HCT116 (cell line): ENCODE measurements around the gene CCDC201. TPM values are rescaled to one million over a fixed set of nuclear protein-coding genes. Genes with fewer than 3 reads are reported as not detected.

Experiments
- ATAC-seq: fragments of 200-7000 bp; cut with Tn5 transposase; 2 replicates; pipeline ENCODE4 v1.9.1; 2020; ENCODE audit warnings: mild to moderate bottlenecking, moderate library complexity
- BruUV-seq: library from RNA; stranded (reverse); fragments of 400-500 nt; replicated peaks from 2 replicates; lab custom pipeline; 2021; lab: Mats Ljungman, UMichigan
- CTCF ChIA-PET: fragments of 300-600 bp; sonication (Branson Sonifier 250); formaldehyde crosslinking; loops from one replicate; lab custom pipeline; 2021; ENCODE audit warnings: antibody characterized with exemption; lab: Charles Lee
- POLR2A ChIA-PET: fragments of 300-600, 350-600 bp; sonication (Branson Sonifier 250); formaldehyde crosslinking; loops from one replicate; lab custom pipeline; 2021; ENCODE audit warnings: antibody characterized with exemption; lab: Charles Lee
- RAD21 ChIA-PET, 2 experiments: fragments of 300-600 bp; sonication (Branson Sonifier 250); formaldehyde crosslinking; loops; one replicate each; lab custom pipeline; 2023; ENCODE audit warnings: low total read pairs in 2 of 2; ENCODE audit not compliant: uncharacterized antibody in 2 of 2, unreplicated experiment in 2 of 2, low non-redundant PET in 1 of 2; lab: Charles Lee
- DNase-seq: peaks from one replicate; pipeline ENCODE4 v3.0.0-alpha.2; 2010; ENCODE audit warnings: low read depth, low spot score
- H2AFZ ChIP-seq: fragments of 200-600 bp; shearing (Covaris generic), sonication (generic); 2 replicates; pipeline ENCODE4 v1.6.1; 2017; ENCODE audit warnings: low read depth, mixed run types, mixed read lengths, antibody characterized with exemption, low read length; ENCODE audit not compliant: poor library complexity, severe bottlenecking
- H3K27ac ChIP-seq: 2 replicates; pipeline ENCODE4 v1.5.1; 2012; ENCODE audit warnings: low read depth, low read length
- H3K27me3 ChIP-seq: fragments of 200-600 bp; sonication (generic); 2 replicates; pipeline ENCODE4 v1.6.1; 2016; ENCODE audit warnings: mixed run types, low read length, mixed read lengths; ENCODE audit not compliant: insufficient read depth
- H3K36me3 ChIP-seq, 2 experiments: fragments of 200-500 bp in 1 of 2; fragments of 200-600 bp in 1 of 2; sonication (Bioruptor generic) in 1 of 2; sonication (generic) in 1 of 2; 2 replicates each; pipeline versions ENCODE4 v1.5.1 to v1.6.1; 2014 to 2016; ENCODE audit warnings: low read length in 2 of 2, inconsistent platforms in 1 of 2, mixed read lengths in 1 of 2, mixed run types in 1 of 2; ENCODE audit not compliant: insufficient read depth in 2 of 2, control insufficient read depth in 1 of 2
- H3K4me1 ChIP-seq, 2 experiments: fragments of 200-600 bp in 1 of 2; sonication (generic) in 1 of 2; 2 replicates each; pipeline versions ENCODE4 v1.5.1 to v1.6.1; 2012 to 2017; ENCODE audit warnings: low read length in 2 of 2, inconsistent platforms in 1 of 2, mild to moderate bottlenecking in 1 of 2, mixed read lengths in 1 of 2, mixed run types in 1 of 2, moderate library complexity in 1 of 2; ENCODE audit not compliant: insufficient read depth in 2 of 2, control insufficient read depth in 1 of 2
- H3K4me2 ChIP-seq: fragments of 200-600 bp; sonication (generic); 2 replicates; pipeline ENCODE4 v1.6.1; 2017; ENCODE audit warnings: mixed run types, low read length, mixed read lengths
- H3K4me3 ChIP-seq, 2 experiments: fragments of 200-600 bp in 1 of 2; sonication (generic) in 1 of 2; replicated peaks in 1 of 2; 2 replicates each; pipeline ENCODE4 v1.5.1; 2011 to 2016; ENCODE audit warnings: low read length in 2 of 2, control low read depth in 1 of 2, low read depth in 1 of 2, mild to moderate bottlenecking in 1 of 2, mixed read lengths in 1 of 2, mixed run types in 1 of 2
- H3K79me2 ChIP-seq: fragments of 200-600 bp; sonication (generic); 2 replicates; pipeline ENCODE4 v1.6.1; 2017; ENCODE audit warnings: mild to moderate bottlenecking, mixed run types, low read length, moderate library complexity, mixed read lengths; ENCODE audit not compliant: insufficient read depth
- H3K9ac ChIP-seq: fragments of 200-600 bp; sonication (generic); 2 replicates; pipeline ENCODE4 v1.6.1; 2016; ENCODE audit warnings: low read length, mixed read lengths
- H3K9me2 ChIP-seq: fragments of 200-600 bp; sonication (generic), shearing (Covaris generic); 2 replicates; pipeline ENCODE4 v1.6.1; 2017; ENCODE audit warnings: mixed run types, mild to moderate bottlenecking, moderate library complexity; ENCODE audit not compliant: insufficient read depth
- H3K9me3 ChIP-seq, 2 experiments: fragments of 200-500 bp in 1 of 2; fragments of 200-600 bp in 1 of 2; sonication (Bioruptor generic) in 1 of 2; sonication (generic) in 1 of 2; 2 replicates each; pipeline ENCODE4 v1.6.1; 2014 to 2017; ENCODE audit warnings: low read length in 2 of 2, mixed read lengths in 2 of 2, inconsistent platforms in 1 of 2, low read depth in 1 of 2, mild to moderate bottlenecking in 1 of 2, mixed run types in 1 of 2, moderate library complexity in 1 of 2; ENCODE audit not compliant: control insufficient read depth in 1 of 2, insufficient read depth in 1 of 2
- H4K20me1 ChIP-seq: fragments of 200-600 bp; sonication (generic), shearing (Covaris generic); 2 replicates; pipeline ENCODE4 v1.6.1; 2017; ENCODE audit warnings: mixed run types, mild to moderate bottlenecking, moderate library complexity; ENCODE audit not compliant: insufficient read depth
- CEBPB ChIP-seq: IDR thresholded peaks from 2 replicates; pipeline ENCODE4 v1.6.1; 2012; ENCODE audit warnings: low read depth
- ELF1 ChIP-seq: IDR thresholded peaks from 2 replicates; pipeline ENCODE4 v1.6.1; 2012; ENCODE audit warnings: low read depth, borderline replicate concordance
- EZH2 ChIP-seq: fragments of 200-600 bp; sonication (generic); IDR thresholded peaks from 2 replicates; pipeline ENCODE4 v1.6.1; 2017; ENCODE audit warnings: antibody characterized with exemption, mixed run types
- POLR2A ChIP-seq: IDR thresholded peaks from 2 replicates; pipeline ENCODE4 v1.7.0; 2011; ENCODE audit warnings: borderline replicate concordance; ENCODE audit not compliant: insufficient read depth, insufficient read length; ENCODE audit errors: extremely low read depth
- POLR2AphosphoS5 ChIP-seq: IDR thresholded peaks from 2 replicates; pipeline ENCODE4 v1.6.1; 2011; ENCODE audit warnings: mild to moderate bottlenecking, low read depth, low read length, moderate library complexity
- RAD21 ChIP-seq: IDR thresholded peaks from 2 replicates; pipeline ENCODE4 v1.6.1; 2012; ENCODE audit warnings: low read depth, mild to moderate bottlenecking
- SIN3A ChIP-seq: IDR thresholded peaks from 2 replicates; pipeline ENCODE4 v1.6.1; 2012; ENCODE audit warnings: low read depth
- SP1 ChIP-seq: IDR thresholded peaks from 2 replicates; pipeline ENCODE4 v1.6.1; 2012; ENCODE audit warnings: low read depth
- TCF7L2 ChIP-seq: IDR thresholded peaks from 2 replicates; pipeline ENCODE4 v1.7.0; 2011; ENCODE audit warnings: borderline replicate concordance, inconsistent platforms; ENCODE audit not compliant: insufficient read depth, insufficient read length; ENCODE audit errors: extremely low read depth
- YY1 ChIP-seq: IDR thresholded peaks from 2 replicates; pipeline ENCODE4 v1.6.1; 2011; ENCODE audit warnings: low read length, low read depth, moderate library complexity, mild to moderate bottlenecking; ENCODE audit not compliant: insufficient replicate concordance; ENCODE audit errors: extremely low read depth
- ZFX ChIP-seq: fragments of 450-650 bp; IDR thresholded peaks from 2 replicates; pipeline ENCODE4 v1.6.1; 2017
- ZNF274 ChIP-seq: fragments of 200-500 bp; sonication (Bioruptor generic); IDR thresholded peaks from 2 replicates; pipeline ENCODE4 v1.6.1; 2014; ENCODE audit warnings: mild to moderate bottlenecking, low read depth, low read length, inconsistent platforms
- intact Hi-C: fragments of 100-400 bp; cut with micrococcal nuclease; formaldehyde crosslinking; loops from 2 replicates; pipeline ENCODE4 v1.10.0; 2022
- total RNA-seq: library from RNA; stranded (reverse); gene quantifications from one replicate; pipeline ENCODE4 v1.2.1, GENCODE V29; 2021; ENCODE audit not compliant: unreplicated experiment
- TF ChIP-seq, protein P1 (sequence below): IDR thresholded peaks from 2 replicates; pipeline ENCODE4 v1.6.1; 2011; ENCODE audit warnings: mild to moderate bottlenecking, low read length, moderate library complexity; ENCODE audit not compliant: insufficient replicate concordance; ENCODE audit errors: extremely low read depth
- TF ChIP-seq, protein P2 (sequence below): IDR thresholded peaks from 2 replicates; pipeline ENCODE4 v1.6.1; 2012; ENCODE audit warnings: low read depth
- TF ChIP-seq, protein P3 (sequence below): IDR thresholded peaks from 2 replicates; pipeline ENCODE4 v1.6.1; 2012
- TF ChIP-seq, protein P4 (sequence below): IDR thresholded peaks from 2 replicates; pipeline ENCODE4 v1.6.1; 2012
- TF ChIP-seq, protein P5 (sequence below), 3 experiments: fragments of 200-600 bp in 1 of 3; sonication (generic) in 1 of 3; IDR thresholded peaks in 2 of 3; conservative IDR thresholded peaks in 1 of 3; 2 replicates each; pipeline ENCODE4 v1.5.1; 2012 to 2017; ENCODE audit warnings: low read depth in 2 of 3, low read length in 2 of 3, antibody characterized with exemption in 1 of 3, borderline replicate concordance in 1 of 3, control low read depth in 1 of 3, mild to moderate bottlenecking in 1 of 3, mixed read lengths in 1 of 3, mixed run types in 1 of 3, moderate library complexity in 1 of 3; ENCODE audit not compliant: insufficient read depth in 1 of 3

The CCDC201 gene
- total RNA-seq, 1 experiment from 2014 or later, result not detected

DNA sequence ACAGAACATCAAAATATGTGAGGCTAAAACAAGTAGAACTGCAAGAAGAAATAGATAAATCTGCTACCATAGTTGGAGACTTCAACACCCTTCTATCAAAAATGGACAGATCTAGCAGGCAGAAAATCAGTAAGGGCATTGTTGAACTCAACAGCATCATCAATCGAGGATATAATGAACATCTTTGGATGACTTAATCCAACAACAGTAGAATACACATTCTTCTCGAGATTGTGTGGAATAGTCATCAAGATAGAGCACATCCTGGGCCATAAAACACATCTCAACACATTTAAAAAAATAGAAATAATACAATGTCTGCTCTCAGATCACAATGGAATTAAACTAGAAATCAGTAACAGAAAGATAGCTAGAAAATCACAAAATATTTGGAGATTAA, 25.3 kb upstream of the CCDC201 start:
- POLR2A ChIA-PET, result no interaction called here
- Histone ChIP-seq H3K27me3 (no peaks in the 10 kb centered on the region), H3K4me3 (no peak overlapping the region), H2AFZ (no peak overlapping the region), H3K79me2 (no peaks in the 10 kb centered on the region), H3K9me3 (no peaks in the 10 kb centered on the region), H3K27ac (no peak overlapping the region), H3K4me2 (no peak overlapping the region), H3K4me1 (no peaks in the 10 kb centered on the region), H4K20me1 (no peaks in the 10 kb centered on the region), H3K9ac (no peak overlapping the region), H3K9me2 (no peaks in the 10 kb centered on the region), H3K36me3 (no peaks in the 10 kb centered on the region)
- CTCF ChIA-PET, result interaction anchor here (1.8 kb wide), 1 partner anchor 1203 kb away, joined by 3 read pairs; no protein-coding TSS in a partner anchor
- ATAC-seq (no peak), DNase-seq (no peak)
- TF ChIP-seq, protein P1, sequence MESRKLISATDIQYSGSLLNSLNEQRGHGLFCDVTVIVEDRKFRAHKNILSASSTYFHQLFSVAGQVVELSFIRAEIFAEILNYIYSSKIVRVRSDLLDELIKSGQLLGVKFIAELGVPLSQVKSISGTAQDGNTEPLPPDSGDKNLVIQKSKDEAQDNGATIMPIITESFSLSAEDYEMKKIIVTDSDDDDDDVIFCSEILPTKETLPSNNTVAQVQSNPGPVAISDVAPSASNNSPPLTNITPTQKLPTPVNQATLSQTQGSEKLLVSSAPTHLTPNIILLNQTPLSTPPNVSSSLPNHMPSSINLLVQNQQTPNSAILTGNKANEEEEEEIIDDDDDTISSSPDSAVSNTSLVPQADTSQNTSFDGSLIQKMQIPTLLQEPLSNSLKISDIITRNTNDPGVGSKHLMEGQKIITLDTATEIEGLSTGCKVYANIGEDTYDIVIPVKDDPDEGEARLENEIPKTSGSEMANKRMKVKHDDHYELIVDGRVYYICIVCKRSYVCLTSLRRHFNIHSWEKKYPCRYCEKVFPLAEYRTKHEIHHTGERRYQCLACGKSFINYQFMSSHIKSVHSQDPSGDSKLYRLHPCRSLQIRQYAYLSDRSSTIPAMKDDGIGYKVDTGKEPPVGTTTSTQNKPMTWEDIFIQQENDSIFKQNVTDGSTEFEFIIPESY, result no peak
- TF ChIP-seq, protein P2, sequence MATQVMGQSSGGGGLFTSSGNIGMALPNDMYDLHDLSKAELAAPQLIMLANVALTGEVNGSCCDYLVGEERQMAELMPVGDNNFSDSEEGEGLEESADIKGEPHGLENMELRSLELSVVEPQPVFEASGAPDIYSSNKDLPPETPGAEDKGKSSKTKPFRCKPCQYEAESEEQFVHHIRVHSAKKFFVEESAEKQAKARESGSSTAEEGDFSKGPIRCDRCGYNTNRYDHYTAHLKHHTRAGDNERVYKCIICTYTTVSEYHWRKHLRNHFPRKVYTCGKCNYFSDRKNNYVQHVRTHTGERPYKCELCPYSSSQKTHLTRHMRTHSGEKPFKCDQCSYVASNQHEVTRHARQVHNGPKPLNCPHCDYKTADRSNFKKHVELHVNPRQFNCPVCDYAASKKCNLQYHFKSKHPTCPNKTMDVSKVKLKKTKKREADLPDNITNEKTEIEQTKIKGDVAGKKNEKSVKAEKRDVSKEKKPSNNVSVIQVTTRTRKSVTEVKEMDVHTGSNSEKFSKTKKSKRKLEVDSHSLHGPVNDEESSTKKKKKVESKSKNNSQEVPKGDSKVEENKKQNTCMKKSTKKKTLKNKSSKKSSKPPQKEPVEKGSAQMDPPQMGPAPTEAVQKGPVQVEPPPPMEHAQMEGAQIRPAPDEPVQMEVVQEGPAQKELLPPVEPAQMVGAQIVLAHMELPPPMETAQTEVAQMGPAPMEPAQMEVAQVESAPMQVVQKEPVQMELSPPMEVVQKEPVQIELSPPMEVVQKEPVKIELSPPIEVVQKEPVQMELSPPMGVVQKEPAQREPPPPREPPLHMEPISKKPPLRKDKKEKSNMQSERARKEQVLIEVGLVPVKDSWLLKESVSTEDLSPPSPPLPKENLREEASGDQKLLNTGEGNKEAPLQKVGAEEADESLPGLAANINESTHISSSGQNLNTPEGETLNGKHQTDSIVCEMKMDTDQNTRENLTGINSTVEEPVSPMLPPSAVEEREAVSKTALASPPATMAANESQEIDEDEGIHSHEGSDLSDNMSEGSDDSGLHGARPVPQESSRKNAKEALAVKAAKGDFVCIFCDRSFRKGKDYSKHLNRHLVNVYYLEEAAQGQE, result no peak
- TF ChIP-seq, protein P3, sequence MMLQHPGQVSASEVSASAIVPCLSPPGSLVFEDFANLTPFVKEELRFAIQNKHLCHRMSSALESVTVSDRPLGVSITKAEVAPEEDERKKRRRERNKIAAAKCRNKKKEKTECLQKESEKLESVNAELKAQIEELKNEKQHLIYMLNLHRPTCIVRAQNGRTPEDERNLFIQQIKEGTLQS, result no peak
- TF ChIP-seq TCF7L2 (no peak), EZH2 (no peak), CEBPB (no peak), RAD21 (no peak), SIN3A (no peak), ELF1 (no peak), SP1 (no peak), ZNF274 (no peak), YY1 (no peak), POLR2A (no peak), ZFX (no peak), POLR2AphosphoS5 (no peak)
- TF ChIP-seq, protein P4, sequence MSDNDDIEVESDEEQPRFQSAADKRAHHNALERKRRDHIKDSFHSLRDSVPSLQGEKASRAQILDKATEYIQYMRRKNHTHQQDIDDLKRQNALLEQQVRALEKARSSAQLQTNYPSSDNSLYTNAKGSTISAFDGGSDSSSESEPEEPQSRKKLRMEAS, result no peak
- TF ChIP-seq, protein P5, sequence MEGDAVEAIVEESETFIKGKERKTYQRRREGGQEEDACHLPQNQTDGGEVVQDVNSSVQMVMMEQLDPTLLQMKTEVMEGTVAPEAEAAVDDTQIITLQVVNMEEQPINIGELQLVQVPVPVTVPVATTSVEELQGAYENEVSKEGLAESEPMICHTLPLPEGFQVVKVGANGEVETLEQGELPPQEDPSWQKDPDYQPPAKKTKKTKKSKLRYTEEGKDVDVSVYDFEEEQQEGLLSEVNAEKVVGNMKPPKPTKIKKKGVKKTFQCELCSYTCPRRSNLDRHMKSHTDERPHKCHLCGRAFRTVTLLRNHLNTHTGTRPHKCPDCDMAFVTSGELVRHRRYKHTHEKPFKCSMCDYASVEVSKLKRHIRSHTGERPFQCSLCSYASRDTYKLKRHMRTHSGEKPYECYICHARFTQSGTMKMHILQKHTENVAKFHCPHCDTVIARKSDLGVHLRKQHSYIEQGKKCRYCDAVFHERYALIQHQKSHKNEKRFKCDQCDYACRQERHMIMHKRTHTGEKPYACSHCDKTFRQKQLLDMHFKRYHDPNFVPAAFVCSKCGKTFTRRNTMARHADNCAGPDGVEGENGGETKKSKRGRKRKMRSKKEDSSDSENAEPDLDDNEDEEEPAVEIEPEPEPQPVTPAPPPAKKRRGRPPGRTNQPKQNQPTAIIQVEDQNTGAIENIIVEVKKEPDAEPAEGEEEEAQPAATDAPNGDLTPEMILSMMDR (IDR thresholded peaks at IDR 0.05 in 2 of 3, conservative IDR thresholded peaks at IDR 0.05 in 1 of 3; ENCODE audit: borderline replicate concordance in 1 of 3, insufficient read depth in 1 of 3, low read depth in 2 of 3, low read length in 2 of 3), result no peak
- no TSS peak for BruUV-seq
- RAD21 ChIA-PET, result no interaction called here
- intact Hi-C loops, result loop anchor here (10.0 kb wide), 1 partner anchor 1277 kb away; no protein-coding TSS in a partner anchor
